Uterus (tissue), 2 donors: ENCODE results near the gene EPB42.

Source experiments
- CTCF ChIP-seq, 4 experiments: fragments of 200-600 bp in 2 of 4; fragments of 450-650 bp in 2 of 4; sonication (generic) in 2 of 4; IDR thresholded peaks; one replicate each; pipeline ENCODE4 v1.5.1; 2016 to 2019; ENCODE audit warnings: antibody characterized with exemption in 4 of 4, mild to moderate bottlenecking in 2 of 4, moderate library complexity in 1 of 4
- POLR2A ChIP-seq, 2 donors: fragments of 450-650 bp; IDR thresholded peaks; one replicate each; pipeline ENCODE4 v1.6.1; 2016; ENCODE audit warnings: antibody characterized with exemption in 2 of 2, mild to moderate bottlenecking in 1 of 2, moderate library complexity in 1 of 2

- TF ChIP-seq POLR2A (IDR thresholded peaks at IDR 0.05) (no peak), CTCF (IDR thresholded peaks at IDR 0.05) (no peak)
Measured at GRCh38 chr15:43213466-43213865, 7.4 kb downstream of the EPB42 start.
